ENCODE measurements around the gene TTC39B.
A peak's percentile ranks its signal among the peaks of the same experiment; 100 is the strongest.

Gene TTC39B

GRCh38 chr9:15135164-15135792 is 171.7 kb downstream of the TTC39B start:
- DNase-seq (ENCODE audit: low read depth in 2 of 2) = peak in 1 of 2 donors; percentile 14

GRCh38 chr9:15133488-15133887 is 173.5 kb downstream of the TTC39B start:
- no peak for DNase-seq (ENCODE audit: low read depth in 2 of 2)

- DNase-seq (ENCODE audit: low read depth in 2 of 2) = no peak
Measured at GRCh38 chr9:15132091-15132490, 174.9 kb downstream of the TTC39B start.

- no peak for DNase-seq (ENCODE audit: low read depth in 2 of 2)
Measured at GRCh38 chr9:15131094-15131493, 175.9 kb downstream of the TTC39B start.

- no peak for DNase-seq (ENCODE audit: low read depth in 2 of 2)
Measured at GRCh38 chr9:15127831-15128230, 179.2 kb downstream of the TTC39B start.

GRCh38 chr9:15121630-15122029 is 185.4 kb downstream of the TTC39B start:
- no peak for DNase-seq (ENCODE audit: low read depth in 2 of 2)

- DNase-seq (ENCODE audit: low read depth in 2 of 2) = no peak
Measured at GRCh38 chr9:15116130-15116580, 190.9 kb downstream of the TTC39B start.

GRCh38 chr9:15115702-15116101 is 191.3 kb downstream of the TTC39B start:
- DNase-seq (ENCODE audit: low read depth in 2 of 2) = no peak

- DNase-seq (ENCODE audit: low read depth in 2 of 2) = no peak
Measured at GRCh38 chr9:15115041-15115440, 192.0 kb downstream of the TTC39B start.

Data from stimulated activated CD4-positive, alpha-beta T cell treated with anti-CD3 and anti-CD28 coated beads, Interleukin-15, amount 100 ng/mL, for 48 hours (primary cell).